ENCODE data around the gene COMT. TPM values are rescaled to one million over a fixed set of nuclear protein-coding genes. Genes with fewer than 3 reads are reported as not detected.

The COMT gene
- total and polyA plus RNA-seq, 7 donors, result 63.6 to 146 (median 117) TPM

DNA sequence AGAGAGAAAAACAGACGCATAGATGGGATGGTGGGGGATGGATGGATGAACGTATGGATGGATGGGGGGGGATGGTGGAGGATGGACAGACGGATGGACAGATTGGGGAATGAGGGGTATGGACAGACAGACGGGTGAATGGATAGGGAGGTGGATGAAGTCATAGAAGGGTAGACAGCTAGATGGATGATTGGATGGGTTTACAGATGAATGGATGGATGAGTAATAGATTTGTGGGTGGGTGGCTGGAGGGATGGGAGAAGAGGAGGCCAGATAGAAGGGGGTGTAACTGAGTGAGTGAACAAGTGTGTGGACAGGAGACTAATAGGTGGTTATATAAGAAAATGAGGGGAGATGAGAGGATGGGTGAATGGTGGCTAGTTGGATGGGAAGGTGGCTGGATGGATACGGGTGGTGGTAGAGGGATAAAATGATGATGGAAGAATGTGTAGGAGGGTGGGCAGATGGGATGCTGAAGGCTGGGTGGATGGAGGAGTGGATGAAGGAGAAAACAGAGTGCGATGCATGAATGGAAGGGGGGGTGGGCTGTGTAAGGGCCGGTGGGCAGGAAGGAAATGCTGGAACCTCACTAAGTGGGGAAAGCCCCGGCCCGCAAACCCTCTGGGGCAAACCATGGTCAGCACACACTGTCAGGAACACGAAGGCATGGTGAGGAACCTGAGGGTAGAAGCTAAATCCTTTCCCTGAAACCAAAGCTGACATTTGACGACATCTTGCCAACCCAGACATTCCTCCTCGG is 53.5 kb downstream of the COMT start:
- ATAC-seq (no peak), DNase-seq (no peak)
- WGBS, 3 donors, result 60 to 64% (median 60%) methylated on average over 12 of the region's 12 CpGs
- intact Hi-C loops (cut with DNase I), result no loop called here
- H3K4me1 ChIP-seq, result peaks cover 30% of the 10 kb centered on the region
- TF ChIP-seq CTCF (IDR thresholded peaks at IDR 0.05), result no peak
- no peaks in the 10 kb centered on the region for H3K36me3 ChIP-seq (ENCODE audit: insufficient read depth in 1 of 2, low read depth in 1 of 2)
- H3K4me3 ChIP-seq, result no peak overlapping the region
- no peak overlapping the region for H3K27ac ChIP-seq
- H3K27me3 ChIP-seq (ENCODE audit: insufficient read depth in 3 of 3, low read length in 2 of 3), result no peaks in the 10 kb centered on the region
- no peaks in the 10 kb centered on the region for H3K9me3 ChIP-seq

DNA sequence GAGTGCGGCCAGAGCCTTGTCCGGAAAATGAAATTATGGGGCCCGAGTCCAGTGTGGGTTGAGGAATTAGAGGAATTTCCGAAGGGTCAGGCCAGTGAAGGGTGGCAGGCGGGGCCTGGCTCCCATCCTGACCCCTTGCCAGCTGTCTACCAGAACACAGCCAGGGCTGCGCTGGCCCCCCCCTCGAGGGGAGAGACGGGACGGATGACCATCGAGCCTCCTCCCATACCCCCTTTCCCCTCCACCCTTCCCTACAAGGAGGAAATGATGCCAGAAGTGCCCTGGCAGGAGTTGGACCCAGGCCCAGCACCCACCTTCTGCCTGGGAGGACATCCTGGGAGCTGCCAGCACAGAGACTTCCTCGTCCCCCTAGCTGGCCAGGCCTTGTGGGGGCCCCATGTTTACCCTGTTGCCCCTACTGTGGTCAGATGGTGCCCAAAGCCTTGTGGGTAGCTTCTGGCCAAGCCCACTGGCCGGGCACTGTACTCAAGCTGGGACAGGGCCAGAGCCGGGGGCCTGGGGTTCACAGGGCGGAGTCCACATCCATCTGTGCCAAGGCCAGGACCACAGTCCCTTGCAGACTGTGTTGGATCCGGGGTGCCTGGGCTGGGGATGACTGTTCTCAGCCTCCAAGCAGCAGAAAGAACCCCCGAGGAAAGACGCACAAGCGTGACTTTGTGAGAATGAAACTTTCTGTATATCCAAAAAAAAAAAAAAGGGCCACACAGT is 54.2 kb downstream of the COMT start:
- Histone ChIP-seq H3K27me3 (ENCODE audit: insufficient read depth in 3 of 3, low read length in 2 of 3) (no peaks in the 10 kb centered on the region), H3K36me3 (ENCODE audit: insufficient read depth in 1 of 2, low read depth in 1 of 2) (no peaks in the 10 kb centered on the region), H3K4me3 (no peak overlapping the region), H3K4me1 (peaks cover 28% of the 10 kb centered on the region), H3K27ac (peak overlapping the region; percentile 6), H3K9me3 (no peaks in the 10 kb centered on the region)
- peak in 2 of 4 donors; percentile 13 to 29 for ATAC-seq
- no peak for TF ChIP-seq CTCF (IDR thresholded peaks at IDR 0.05)
- intact Hi-C loops (cut with DNase I), result no loop called here
- DNase-seq, result peak; percentile 46 to 47
- 45 to 54% (median 47%) methylated on average over 18 of the region's 18 CpGs for WGBS, 3 donors

DNA sequence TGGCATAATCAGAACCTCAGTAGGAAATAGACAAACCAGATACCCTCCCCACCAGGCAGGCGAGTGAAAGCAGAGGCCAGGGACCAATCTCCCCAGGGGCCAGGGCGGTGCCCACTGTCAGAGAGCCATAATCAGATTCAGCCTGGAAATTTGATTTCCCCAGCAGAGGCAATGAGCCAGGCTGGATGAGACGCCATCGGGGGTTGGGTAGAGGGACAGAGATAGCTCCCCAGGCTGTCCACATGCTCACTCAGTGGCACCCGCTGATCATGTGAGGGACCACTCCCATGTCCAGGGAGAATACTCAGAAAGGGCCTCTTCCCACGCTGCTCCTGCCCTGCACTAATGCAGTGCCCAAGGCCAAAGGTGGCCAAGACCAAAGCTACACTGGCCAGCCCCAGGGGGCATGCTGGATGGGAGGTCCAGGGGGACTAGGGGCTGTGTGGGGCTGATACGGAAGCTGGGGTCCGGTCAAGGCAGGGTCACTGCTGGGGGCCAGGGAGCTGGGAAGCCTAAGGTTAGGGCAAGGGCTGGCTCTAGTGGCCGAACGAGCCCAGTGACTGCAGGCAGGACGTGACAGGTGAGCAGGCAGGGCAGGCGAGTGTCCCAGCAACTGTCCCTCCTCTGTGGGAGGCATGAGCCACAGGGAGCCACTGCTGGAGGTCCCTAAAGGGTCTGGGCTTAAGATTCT is 55.3 kb downstream of the COMT start:
- DNase-seq (peak; percentile 15 to 44), ATAC-seq (no peak)
- 70 to 80% (median 71%) methylated on average over 12 of the region's 12 CpGs for WGBS, 3 donors
- TF ChIP-seq CTCF (IDR thresholded peaks at IDR 0.05), result no peak
- Histone ChIP-seq H3K27ac (no peak overlapping the region), H3K9me3 (no peaks in the 10 kb centered on the region), H3K4me3 (no peak overlapping the region), H3K27me3 (ENCODE audit: insufficient read depth in 3 of 3, low read length in 2 of 3) (no peaks in the 10 kb centered on the region), H3K36me3 (ENCODE audit: insufficient read depth in 1 of 2, low read depth in 1 of 2) (no peaks in the 10 kb centered on the region), H3K4me1 (peaks cover 20% of the 10 kb centered on the region)
- intact Hi-C loops (cut with DNase I), result no loop called here

GRCh38 chr22:19997561-19998231 is 56.1 kb downstream of the COMT start:
- ATAC-seq, result no peak
- no peak for TF ChIP-seq CTCF (IDR thresholded peaks at IDR 0.05)
- no peaks in the 10 kb centered on the region for H3K27me3 ChIP-seq (ENCODE audit: insufficient read depth in 3 of 3, low read length in 2 of 3)
- no peak overlapping the region for H3K4me3 ChIP-seq
- H3K27ac ChIP-seq, result no peak overlapping the region
- no peaks in the 10 kb centered on the region for H3K9me3 ChIP-seq
- 77 to 87% (median 86%) methylated on average over 18 to 19 of the region's 19 CpGs for WGBS, 3 donors
- intact Hi-C loops (cut with DNase I), result no loop called here
- no peaks in the 10 kb centered on the region for H3K36me3 ChIP-seq (ENCODE audit: insufficient read depth in 1 of 2, low read depth in 1 of 2)
- DNase-seq, result peak; percentile 11 to 44
- H3K4me1 ChIP-seq, result peaks cover 17% of the 10 kb centered on the region
